ENCODE data around the gene SPIN1. TPM values are rescaled to one million over a fixed set of nuclear protein-coding genes. Genes with fewer than 3 reads are reported as not detected.

Gene SPIN1
- total and polyA plus RNA-seq, 2 experiments from 2014 or later: 49.0 to 158 TPM

GRCh38 chr9:88501086-88501485, 112.8 kb downstream of the SPIN1 start:
- no peaks in the 10 kb centered on the region for H3K9me3 Mint-ChIP-seq
- Histone ChIP-seq H4K20me1 (replicated peaks; ENCODE audit: insufficient read depth) (no peaks in the 10 kb centered on the region), H3K79me2 (replicated peaks; ENCODE audit: insufficient read depth) (no peaks in the 10 kb centered on the region), H3K27me3 (ENCODE audit: insufficient read depth) (no peaks in the 10 kb centered on the region), H3K36me3 (ENCODE audit: insufficient read depth) (no peaks in the 10 kb centered on the region), H3K4me3 (no peak overlapping the region), H3K4me2 (no peak overlapping the region), H3K27ac (ENCODE audit: low read depth) (no peak overlapping the region), H3F3A (replicated peaks; ENCODE audit: low read depth) (no peaks in the 10 kb centered on the region), H3K9me2 (ENCODE audit: insufficient read depth) (no peaks in the 10 kb centered on the region), H2AFZ (no peak overlapping the region), H3K4me1 (ENCODE audit: insufficient read depth) (0 out of 2 replicates have a peak, but pooled peaks cover 3% of the 10 kb centered on the region)
- H3K4me3 Mint-ChIP-seq: no peak overlapping the region
- no peaks in the 10 kb centered on the region for H3K36me3 Mint-ChIP-seq (ENCODE audit: low read depth)
- H3K27me3 Mint-ChIP-seq (ENCODE audit: insufficient read depth, low read depth, poor library complexity): peaks cover 6% of the 10 kb centered on the region
- H3K4me1 Mint-ChIP-seq: peaks cover 9% of the 10 kb centered on the region
- TF ChIP-seq ZNF331 (CRISPR knock-in tag; IDR thresholded peaks at IDR 0.05; ENCODE audit: low read depth): no peak
- TF ChIP-seq EZH2phosphoT487 (IDR thresholded peaks at IDR 0.05; ENCODE audit: unreplicated experiment): no peak
- no peak for DNase-seq (ENCODE audit: low spot score)
- no peak for ATAC-seq
- no peak overlapping the region for H3K27ac Mint-ChIP-seq

GRCh38 chr9:88502552-88503034, 114.3 kb downstream of the SPIN1 start:
- no peaks in the 10 kb centered on the region for H3K36me3 ChIP-seq (ENCODE audit: insufficient read depth)
- no peaks in the 10 kb centered on the region for H3K9me2 ChIP-seq (ENCODE audit: insufficient read depth)
- peak; percentile 32 for DNase-seq (ENCODE audit: low spot score)
- H4K20me1 ChIP-seq (replicated peaks; ENCODE audit: insufficient read depth): no peaks in the 10 kb centered on the region
- peak overlapping the region; percentile 82 for H2AFZ ChIP-seq
- no peak for TF ChIP-seq ZNF462 (CRISPR knock-in tag; IDR thresholded peaks at IDR 0.05)
- no peak overlapping the region for H3K4me3 ChIP-seq
- no peaks in the 10 kb centered on the region for H3K79me2 ChIP-seq (replicated peaks; ENCODE audit: insufficient read depth)
- Mint-ChIP-seq H3K4me3 (no peak overlapping the region), H3K36me3 (ENCODE audit: low read depth) (no peaks in the 10 kb centered on the region), H3K27ac (peak overlapping the region; percentile 16; the same call in 1 of the 2 replicates), H3K9me3 (no peaks in the 10 kb centered on the region), H3K27me3 (ENCODE audit: insufficient read depth, low read depth, poor library complexity) (peaks cover 3% of the 10 kb centered on the region), H3K4me1 (peaks cover 9% of the 10 kb centered on the region)
- 0 out of 2 replicates have a peak, but pooled peaks cover 3% of the 10 kb centered on the region for H3K4me1 ChIP-seq (ENCODE audit: insufficient read depth)
- no peak overlapping the region for H3K27ac ChIP-seq (ENCODE audit: low read depth)
- ATAC-seq: peak; percentile 67
- no peak overlapping the region for H3K4me2 ChIP-seq
- H3F3A ChIP-seq (replicated peaks; ENCODE audit: low read depth): no peaks in the 10 kb centered on the region
- no peaks in the 10 kb centered on the region for H3K27me3 ChIP-seq (ENCODE audit: insufficient read depth)
